Choroid plexus epithelial cell (primary cell): ENCODE data around the gene NTNG1.

Source experiments
- DNase-seq: peaks from one replicate; pipeline ENCODE4 v3.0.0-alpha.2; 2010; ENCODE audit warnings: low read depth
- H3K4me3 ChIP-seq: 2 replicates; pipeline ENCODE4 v1.5.1; 2011; ENCODE audit warnings: low read depth, mild to moderate bottlenecking, control low read depth, low read length, moderate library complexity
- TF ChIP-seq, protein P1 (sequence below): conservative IDR thresholded peaks from 2 replicates; pipeline ENCODE4 v1.5.1; 2011; ENCODE audit warnings: low read depth, mild to moderate bottlenecking, control low read depth, inconsistent platforms, low read length, moderate library complexity

NTNG1 gene

DNA sequence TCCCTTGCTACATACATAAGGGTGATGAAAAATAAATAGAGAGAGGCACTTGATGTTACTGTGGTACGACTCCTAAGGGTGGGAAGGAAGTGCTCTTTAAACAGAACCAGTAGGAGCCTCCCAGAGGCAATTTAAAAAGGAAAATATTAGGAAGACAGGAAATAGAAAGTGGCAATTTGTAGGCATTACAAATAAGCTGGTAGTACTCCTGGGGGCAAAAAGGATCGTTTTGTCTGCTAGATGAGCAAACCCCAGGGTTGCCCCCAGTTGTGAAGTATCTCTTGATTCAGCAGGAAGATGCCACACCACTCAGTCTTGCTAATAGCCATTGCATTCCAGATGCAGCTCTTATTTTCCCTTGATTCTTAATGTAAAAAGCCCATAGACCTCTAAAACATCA, 303.0 kb downstream of the NTNG1 start:
- H3K4me3 ChIP-seq, result no peak overlapping the region
- TF ChIP-seq, protein P1, sequence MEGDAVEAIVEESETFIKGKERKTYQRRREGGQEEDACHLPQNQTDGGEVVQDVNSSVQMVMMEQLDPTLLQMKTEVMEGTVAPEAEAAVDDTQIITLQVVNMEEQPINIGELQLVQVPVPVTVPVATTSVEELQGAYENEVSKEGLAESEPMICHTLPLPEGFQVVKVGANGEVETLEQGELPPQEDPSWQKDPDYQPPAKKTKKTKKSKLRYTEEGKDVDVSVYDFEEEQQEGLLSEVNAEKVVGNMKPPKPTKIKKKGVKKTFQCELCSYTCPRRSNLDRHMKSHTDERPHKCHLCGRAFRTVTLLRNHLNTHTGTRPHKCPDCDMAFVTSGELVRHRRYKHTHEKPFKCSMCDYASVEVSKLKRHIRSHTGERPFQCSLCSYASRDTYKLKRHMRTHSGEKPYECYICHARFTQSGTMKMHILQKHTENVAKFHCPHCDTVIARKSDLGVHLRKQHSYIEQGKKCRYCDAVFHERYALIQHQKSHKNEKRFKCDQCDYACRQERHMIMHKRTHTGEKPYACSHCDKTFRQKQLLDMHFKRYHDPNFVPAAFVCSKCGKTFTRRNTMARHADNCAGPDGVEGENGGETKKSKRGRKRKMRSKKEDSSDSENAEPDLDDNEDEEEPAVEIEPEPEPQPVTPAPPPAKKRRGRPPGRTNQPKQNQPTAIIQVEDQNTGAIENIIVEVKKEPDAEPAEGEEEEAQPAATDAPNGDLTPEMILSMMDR, result no peak
- no peak for DNase-seq

GRCh38 chr1:107444302-107444701, 303.5 kb downstream of the NTNG1 start:
- TF ChIP-seq, protein P1, result no peak
- no peak overlapping the region for H3K4me3 ChIP-seq
- DNase-seq, result no peak

DNA sequence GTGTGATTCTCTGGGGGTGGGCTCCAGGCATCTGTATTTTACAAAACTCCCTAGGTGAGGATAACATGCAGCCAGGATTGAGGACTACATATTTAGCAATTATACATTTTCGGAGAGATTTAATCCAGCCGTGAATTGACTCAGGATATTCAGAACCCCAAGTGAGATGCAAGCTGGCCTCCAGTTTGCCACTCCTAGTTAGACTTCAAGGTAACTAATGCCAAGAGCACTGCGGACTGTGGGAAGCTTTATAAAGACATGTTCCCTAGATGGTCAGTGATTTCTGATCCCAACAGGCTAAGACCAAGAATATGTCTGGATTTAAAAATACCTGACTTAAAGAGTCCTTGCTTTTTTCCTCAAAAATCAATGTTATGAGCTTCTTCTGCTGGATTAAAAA, 308.5 kb downstream of the NTNG1 start:
- no peak for DNase-seq
- TF ChIP-seq, protein P1, result no peak
- H3K4me3 ChIP-seq, result no peak overlapping the region

- no peak for DNase-seq
- TF ChIP-seq, protein P1, result no peak
- no peak overlapping the region for H3K4me3 ChIP-seq
Observed at GRCh38 chr1:107450899-107451664, 310.2 kb downstream of the NTNG1 start.

DNA sequence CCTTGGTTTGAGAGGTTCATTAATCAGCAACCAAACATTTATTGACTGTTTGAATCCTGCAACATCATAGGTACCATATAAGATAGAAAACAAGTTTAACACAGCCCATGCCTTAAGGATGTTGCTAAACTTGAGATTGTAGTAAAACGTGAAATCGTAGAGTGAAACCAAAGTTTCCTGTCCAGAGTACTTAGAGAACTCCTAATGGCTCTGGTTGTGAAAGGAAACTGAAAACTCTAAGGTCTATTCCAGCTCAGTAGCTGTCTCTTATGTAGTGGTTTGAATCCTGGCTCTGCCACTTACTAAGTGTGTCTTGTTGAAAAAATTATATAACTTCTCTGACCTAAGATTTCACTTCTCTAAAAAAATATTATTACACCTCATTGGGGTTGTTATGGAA, 310.9 kb downstream of the NTNG1 start:
- H3K4me3 ChIP-seq, result no peak overlapping the region
- TF ChIP-seq, protein P1, result no peak
- DNase-seq, result no peak

- H3K4me3 ChIP-seq, result no peak overlapping the region
- no peak for DNase-seq
- TF ChIP-seq, protein P1, result no peak
Observed at GRCh38 chr1:107454791-107455190, 314.0 kb downstream of the NTNG1 start.

GRCh38 chr1:107457989-107458388, 317.1 kb downstream of the NTNG1 start:
- TF ChIP-seq, protein P1, result no peak

More at GRCh38 chr1:107457989-107458388, 317.1 kb downstream of the NTNG1 start:
- no peak for DNase-seq
- no peak overlapping the region for H3K4me3 ChIP-seq
